Right lobe of liver (tissue), 4 donors: ENCODE measurements around the gene TPO.

Experiments
- CTCF ChIP-seq, 4 donors: fragments of 200-600 bp in 3 of 4; fragments of 450-650 bp in 1 of 4; IDR thresholded peaks; one replicate each; pipeline versions ENCODE4 v1.5.1 to v1.8.0; 2016 to 2022; ENCODE audit warnings: antibody characterized with exemption in 4 of 4, mild to moderate bottlenecking in 2 of 4
- POLR2A ChIP-seq: fragments of 450-650 bp; IDR thresholded peaks from one replicate; pipeline ENCODE4 v1.6.1; 2017; ENCODE audit warnings: antibody characterized with exemption, mild to moderate bottlenecking
- donor health status: DM: no; HTN: no; CAD: no.
- donor health status: DM: no; HTN: no; CAD: no.
- donor health status: DM: no; HTN: yes; CAD: no.

DNA sequence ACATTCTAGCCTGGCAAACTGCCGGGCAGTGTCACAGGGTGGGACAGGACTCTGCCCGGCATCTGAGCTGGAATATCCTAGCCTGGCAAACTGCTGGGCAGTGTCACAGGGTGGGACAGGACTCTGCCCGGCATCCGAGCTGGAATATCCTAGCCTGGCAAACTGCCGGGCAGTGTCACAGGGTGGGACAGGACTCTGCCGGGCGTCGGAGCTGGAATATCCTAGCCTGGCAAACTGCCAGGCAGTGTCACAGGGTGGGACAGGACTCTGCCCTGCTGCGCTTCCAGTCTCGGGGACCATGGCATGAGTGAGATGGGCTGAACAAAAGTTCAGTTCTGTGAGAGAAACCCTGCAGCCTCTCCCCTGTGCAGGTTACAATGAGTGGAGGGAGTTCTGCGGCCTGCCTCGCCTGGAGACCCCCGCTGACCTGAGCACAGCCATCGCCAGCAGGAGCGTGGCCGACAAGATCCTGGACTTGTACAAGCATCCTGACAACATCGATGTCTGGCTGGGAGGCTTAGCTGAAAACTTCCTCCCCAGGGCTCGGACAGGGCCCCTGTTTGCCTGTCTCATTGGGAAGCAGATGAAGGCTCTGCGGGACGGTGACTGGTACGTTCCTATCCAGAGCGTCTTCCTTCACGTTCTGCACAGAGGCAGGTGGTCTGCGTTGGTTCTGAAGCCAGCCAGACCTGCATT lies 80.3 kb downstream of the TPO start:
- TF ChIP-seq CTCF (IDR thresholded peaks at IDR 0.05) (no peak), POLR2A (no peak)
